HFF-Myc (cell line): ENCODE measurements around the gene ACTN1.

Experiments used
- DNase-seq: peaks from one replicate; pipeline ENCODE4 v3.0.0-alpha.2; 2011; ENCODE audit warnings: low read depth; ENCODE audit errors: extremely low read depth
- H3K4me3 ChIP-seq: replicated peaks from 2 replicates; pipeline ENCODE4 v1.5.1; 2011; ENCODE audit warnings: low read depth, mild to moderate bottlenecking, control low read depth, low read length
- TF ChIP-seq, protein P1 (sequence below): IDR thresholded peaks from 2 replicates; pipeline ENCODE4 v1.5.1; 2012; ENCODE audit warnings: mild to moderate bottlenecking, low read depth, low read length, control low read depth; ENCODE audit errors: missing control alignments

The ACTN1 gene

DNA sequence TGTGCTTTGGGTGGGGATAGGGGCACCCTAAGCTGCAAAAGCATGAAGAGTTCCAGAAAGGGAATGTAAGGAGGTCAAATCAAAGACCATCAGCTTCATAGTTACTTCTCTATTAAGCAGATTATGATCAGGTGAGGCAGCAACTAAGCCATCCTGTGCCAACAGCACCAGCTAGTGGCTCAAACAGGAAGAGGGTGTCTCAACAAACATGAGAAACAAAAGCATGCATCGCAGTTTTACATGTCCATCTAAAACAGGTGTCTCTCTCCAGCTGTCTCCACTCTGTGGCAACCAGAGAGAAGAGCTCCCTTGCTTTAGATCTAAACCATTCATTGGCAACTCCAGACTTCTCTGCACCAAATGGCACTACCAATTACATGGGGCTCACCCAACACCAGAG, 52.9 kb downstream of the ACTN1 start:
- no peak overlapping the region for H3K4me3 ChIP-seq
- no peak for DNase-seq
- TF ChIP-seq, protein P1, sequence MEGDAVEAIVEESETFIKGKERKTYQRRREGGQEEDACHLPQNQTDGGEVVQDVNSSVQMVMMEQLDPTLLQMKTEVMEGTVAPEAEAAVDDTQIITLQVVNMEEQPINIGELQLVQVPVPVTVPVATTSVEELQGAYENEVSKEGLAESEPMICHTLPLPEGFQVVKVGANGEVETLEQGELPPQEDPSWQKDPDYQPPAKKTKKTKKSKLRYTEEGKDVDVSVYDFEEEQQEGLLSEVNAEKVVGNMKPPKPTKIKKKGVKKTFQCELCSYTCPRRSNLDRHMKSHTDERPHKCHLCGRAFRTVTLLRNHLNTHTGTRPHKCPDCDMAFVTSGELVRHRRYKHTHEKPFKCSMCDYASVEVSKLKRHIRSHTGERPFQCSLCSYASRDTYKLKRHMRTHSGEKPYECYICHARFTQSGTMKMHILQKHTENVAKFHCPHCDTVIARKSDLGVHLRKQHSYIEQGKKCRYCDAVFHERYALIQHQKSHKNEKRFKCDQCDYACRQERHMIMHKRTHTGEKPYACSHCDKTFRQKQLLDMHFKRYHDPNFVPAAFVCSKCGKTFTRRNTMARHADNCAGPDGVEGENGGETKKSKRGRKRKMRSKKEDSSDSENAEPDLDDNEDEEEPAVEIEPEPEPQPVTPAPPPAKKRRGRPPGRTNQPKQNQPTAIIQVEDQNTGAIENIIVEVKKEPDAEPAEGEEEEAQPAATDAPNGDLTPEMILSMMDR, result peak; percentile 53

DNA sequence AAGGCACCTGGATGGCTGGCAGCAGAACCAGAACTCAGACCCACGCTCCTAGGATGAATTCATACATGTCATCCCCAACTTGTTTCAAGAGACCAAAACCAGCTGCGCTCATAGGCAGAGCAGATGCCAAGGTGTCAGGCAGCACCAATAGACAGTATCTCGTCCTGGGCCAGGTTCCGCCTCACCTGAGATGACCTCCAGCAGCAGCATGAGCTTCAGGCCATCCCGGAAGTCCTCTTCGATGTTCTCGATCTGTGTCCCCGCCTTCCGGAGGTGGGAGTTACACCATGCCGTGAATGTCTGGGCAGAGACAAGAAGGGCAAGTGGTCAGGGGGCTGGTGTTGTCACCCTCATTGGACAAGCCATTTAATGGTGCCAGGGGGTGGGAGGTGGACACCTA, 53.7 kb downstream of the ACTN1 start:
- no peak for DNase-seq
- H3K4me3 ChIP-seq, result no peak overlapping the region
- TF ChIP-seq, protein P1, result no peak

DNA sequence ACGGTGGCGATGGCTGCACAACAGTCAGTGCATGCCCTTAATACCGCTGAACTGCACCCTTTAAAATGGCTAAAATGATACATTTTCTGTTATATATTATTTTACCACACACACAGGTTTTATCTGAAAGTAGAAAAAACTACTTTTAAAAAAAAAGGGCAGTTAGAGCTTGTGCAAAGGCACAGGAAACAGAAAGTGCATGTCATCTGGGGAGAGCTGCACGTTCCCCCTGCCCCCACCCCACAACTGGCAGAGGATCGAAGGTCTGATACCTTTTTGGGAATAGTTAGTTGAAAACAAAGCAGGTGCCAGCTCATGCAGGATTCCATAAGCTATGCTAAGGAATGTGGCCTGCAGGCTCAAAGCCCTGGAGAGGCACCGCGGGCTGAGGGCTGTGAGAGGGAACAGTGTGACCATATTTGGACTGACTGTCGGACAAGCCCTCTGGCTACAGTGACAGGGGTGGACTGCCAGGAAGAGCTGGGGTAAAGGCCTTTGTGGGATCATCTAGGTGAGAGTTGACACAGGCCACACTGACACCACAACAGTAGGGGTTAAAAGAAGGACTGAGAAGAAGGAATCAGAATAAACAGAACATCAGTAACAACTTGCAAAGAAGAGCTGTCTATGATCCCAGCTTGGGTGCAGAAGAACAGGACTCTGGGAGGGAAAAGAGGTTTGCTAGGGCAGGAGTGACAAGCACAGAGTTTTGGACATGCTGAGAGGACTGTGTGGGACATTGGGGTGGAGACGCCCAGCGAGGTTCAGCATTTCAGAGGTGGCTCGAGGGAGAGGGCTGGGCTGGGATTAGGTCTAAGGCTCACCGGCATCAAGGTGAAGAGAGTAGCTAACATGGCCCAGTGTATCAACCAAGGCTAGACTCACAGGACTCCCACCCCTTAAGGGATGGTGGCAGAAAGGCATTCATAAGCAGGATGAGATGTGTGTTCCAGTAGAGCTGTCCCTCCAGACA, 54.6 kb downstream of the ACTN1 start:
- TF ChIP-seq, protein P1, result no peak
- DNase-seq, result no peak
- H3K4me3 ChIP-seq, result no peak overlapping the region

DNA sequence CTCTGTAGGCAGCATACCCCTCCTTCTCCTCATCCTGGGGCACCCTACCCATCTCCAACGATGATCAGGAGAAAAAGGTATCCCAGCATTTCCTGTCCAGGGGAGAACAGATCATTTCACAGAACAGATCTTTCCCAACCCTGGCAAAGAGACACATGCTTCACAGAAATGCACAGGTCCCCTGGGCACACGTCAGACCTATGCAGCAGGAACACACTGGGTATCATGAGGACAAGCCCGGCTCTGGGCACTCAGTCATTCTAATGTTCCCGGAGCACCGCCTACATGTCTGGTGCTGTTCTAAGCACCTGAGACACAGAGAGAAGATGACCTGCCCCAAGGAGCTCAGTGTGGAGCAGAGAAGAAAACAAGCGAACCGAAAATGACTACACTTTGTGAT, 56.2 kb downstream of the ACTN1 start:
- no peak for DNase-seq
- TF ChIP-seq, protein P1, result no peak

DNA sequence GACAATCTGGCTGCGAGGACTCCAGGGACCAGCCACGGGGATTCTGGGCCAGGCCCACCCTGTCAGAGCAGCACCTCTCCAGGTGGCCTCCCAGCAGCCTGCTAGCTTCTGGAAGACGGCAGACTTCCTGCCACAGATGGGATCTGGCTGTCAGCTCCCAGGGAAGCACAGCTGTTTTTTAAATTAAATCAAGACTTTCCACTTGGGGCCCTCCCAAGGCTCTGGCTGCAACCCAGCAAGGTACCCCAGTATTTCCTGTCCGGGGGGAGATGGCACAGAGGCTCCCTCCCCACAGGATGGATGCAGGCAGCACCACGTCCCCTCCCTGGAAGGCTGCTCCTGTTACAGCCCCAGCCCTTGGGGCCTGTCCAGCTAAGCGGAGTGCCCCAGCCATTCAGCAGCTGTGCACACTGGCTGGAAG, 56.9 kb downstream of the ACTN1 start:
- no peak overlapping the region for H3K4me3 ChIP-seq
- TF ChIP-seq, protein P1, result no peak
- peak; percentile 11 for DNase-seq

More for the DNA sequence above, 56.2 kb downstream of the ACTN1 start:
- no peak overlapping the region for H3K4me3 ChIP-seq

DNA sequence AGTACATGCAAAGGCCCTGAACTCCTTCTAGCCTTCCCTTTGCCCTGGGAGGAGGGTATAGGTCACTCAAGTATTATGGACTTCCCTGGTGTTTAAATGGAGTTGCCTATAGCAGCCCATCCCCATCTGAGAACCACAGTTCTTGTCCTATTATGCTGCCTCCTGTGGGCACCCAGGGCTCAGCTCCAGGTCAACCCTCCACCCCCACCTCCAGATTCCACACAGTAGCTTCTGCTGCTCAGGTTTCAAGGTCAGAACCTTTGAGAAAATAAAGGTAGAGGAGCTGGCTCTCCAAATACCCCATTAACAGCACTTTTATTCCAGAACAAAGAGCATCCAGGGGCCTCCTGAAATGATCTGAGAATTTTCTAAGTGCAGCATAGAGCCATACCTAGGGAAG, 57.4 kb downstream of the ACTN1 start:
- DNase-seq, result no peak
- TF ChIP-seq, protein P1, result no peak
- no peak overlapping the region for H3K4me3 ChIP-seq
